ENCODE measurements around the gene WAS. TPM values are rescaled to one million over a fixed set of nuclear protein-coding genes. Genes with fewer than 3 reads are reported as not detected.

Gene WAS
- total RNA-seq, 1 experiment from 2014 or later, result 0.24 TPM

GRCh38 chrX:48688531-48689150 is 5.0 kb downstream of the WAS start:
- Mint-ChIP-seq H3K27me3 (ENCODE audit: low read depth) (peaks cover 36% of the 10 kb centered on the region), H3K4me3 (no peak overlapping the region; a peak in 1 of 5 replicates), H3K4me1 (peaks cover 2 to 16% of the 10 kb centered on the region in 2 experiments), H3K27ac (no peak overlapping the region; a peak in 1 of 7 replicates), H3K9me3 (peaks cover 81 to 86% of the 10 kb centered on the region in 2 experiments), H3K36me3 (ENCODE audit: insufficient read depth in 1 of 3, low read depth in 3 of 3) (peaks cover 0 to 9% (median 8%) of the 10 kb centered on the region in 3 experiments; a peak in 6 of 7 replicates)
- no peak for TF ChIP-seq CTCF (conservative IDR thresholded peaks at IDR 0.05)
- H3T11ph ChIP-seq (ENCODE audit: low read length), result no peak overlapping the region
- no peak overlapping the region for H3K9ac ChIP-seq (ENCODE audit: extremely low read depth, insufficient read length, low read length)
- no peaks in the 10 kb centered on the region for H3K79me2 ChIP-seq (ENCODE audit: insufficient read depth, low read length)
- H3K27me3 ChIP-seq (ENCODE audit: insufficient read depth, low read length), result no peaks in the 10 kb centered on the region
- H3K56ac ChIP-seq (ENCODE audit: insufficient read length, low read depth, low read length), result no peak overlapping the region
- H3K18ac ChIP-seq (ENCODE audit: insufficient read length, low read depth, low read length), result no peak overlapping the region
- no peak overlapping the region for H2BK15ac ChIP-seq (ENCODE audit: low read depth, low read length)
- H3K23me2 ChIP-seq (ENCODE audit: insufficient read length, low read depth, low read length, poor library complexity, severe bottlenecking), result no peaks in the 10 kb centered on the region
- no peak for DNase-seq
- H2BK20ac ChIP-seq (ENCODE audit: low read depth, low read length, poor library complexity, severe bottlenecking), result no peak overlapping the region
- H4K91ac ChIP-seq (ENCODE audit: insufficient read length, low read depth, low read length), result no peak overlapping the region
- no peak overlapping the region for H2AFZ ChIP-seq (ENCODE audit: low read length)
- H3K4me2 ChIP-seq (ENCODE audit: insufficient read depth, insufficient read length, low read length), result no peak overlapping the region
- no peak overlapping the region for H3K14ac ChIP-seq (ENCODE audit: insufficient read depth, low read length)
- no CpG with 5 or more reads among the region's 19 CpGs for WGBS (ENCODE audit: extremely low coverage, insufficient read length, low lambda C conversion rate)
- H2BK12ac ChIP-seq (ENCODE audit: insufficient read length, low read depth, low read length), result no peak overlapping the region
- no peak overlapping the region for H2BK5ac ChIP-seq (ENCODE audit: insufficient read length, low read length)
- H3K23ac ChIP-seq (ENCODE audit: insufficient read length, low read depth, low read length), result no peak overlapping the region
- H3K27ac ChIP-seq (ENCODE audit: insufficient read length, low read depth, low read length), result no peak overlapping the region
- H4K5ac ChIP-seq (ENCODE audit: insufficient read length, low read depth, low read length), result no peak overlapping the region
- H3K9me3 ChIP-seq (ENCODE audit: control insufficient read depth, low read depth, low read length), result peaks cover 39% of the 10 kb centered on the region
- H3K4me1 ChIP-seq (ENCODE audit: insufficient read depth, low read length), result no peaks in the 10 kb centered on the region
- H2BK120ac ChIP-seq (ENCODE audit: low read depth, low read length, poor library complexity, severe bottlenecking), result no peak overlapping the region
- no peak overlapping the region for H3K4ac ChIP-seq (ENCODE audit: low read depth, low read length)
- no peak overlapping the region for H2AK5ac ChIP-seq (ENCODE audit: insufficient read length, low read length)
- no peak overlapping the region for H4K8ac ChIP-seq (replicated peaks; ENCODE audit: insufficient read length, low read depth, low read length)
- H4K20me1 ChIP-seq (ENCODE audit: control insufficient read depth, insufficient read depth, insufficient read length), result no peaks in the 10 kb centered on the region
- H3K79me1 ChIP-seq (ENCODE audit: insufficient read depth, low read depth, low read length, poor library complexity, severe bottlenecking), result no peaks in the 10 kb centered on the region
